Colonic mucosa (tissue), 4 donors: ENCODE measurements around the gene GNG4. TPM values are rescaled to one million over a fixed set of nuclear protein-coding genes. Genes with fewer than 3 reads are reported as not detected.

Experiments
- DNase-seq: peaks from one replicate; pipeline ENCODE4 v3.0.0-alpha.2; 2020
- H3K27ac ChIP-seq: fragments of 200-600 bp; one replicate; pipeline ENCODE4 v1.8.0; 2021
- H3K27me3 ChIP-seq: fragments of 200-600 bp; one replicate; pipeline ENCODE4 v1.8.0; 2021
- H3K36me3 ChIP-seq: fragments of 200-600 bp; one replicate; pipeline ENCODE4 v1.8.0; 2021
- H3K4me1 ChIP-seq: fragments of 200-600 bp; one replicate; pipeline ENCODE4 v1.8.0; 2021; ENCODE audit warnings: mild to moderate bottlenecking
- H3K4me3 ChIP-seq: fragments of 200-600 bp; one replicate; pipeline ENCODE4 v1.8.0; 2021
- H3K9ac ChIP-seq, 2 donors: one replicate each; pipeline ENCODE4 v1.7.0; 2013; ENCODE audit warnings: control low read depth in 2 of 2, low read depth in 2 of 2, low read length in 2 of 2
- H3K9me3 ChIP-seq: fragments of 200-600 bp; one replicate; pipeline ENCODE4 v1.8.0; 2021
- intact Hi-C: fragments of 100-400 bp; cut with DNase I; formaldehyde crosslinking; loops from one replicate; pipeline ENCODE4 v1.14.1; 2022
- total RNA-seq, 2 donors: library from RNA; stranded (reverse); fragmentation: NEBNext Ultra II Directional in 1 of 2; extraction: Animal tissue kit (Norgen Biotek cat#: 25700) in 1 of 2; gene quantifications; one replicate each; pipeline ENCODE4 v1.2.1, GENCODE V29; 2021
- TF ChIP-seq, protein P1 (sequence below): fragments of 200-600 bp; IDR thresholded peaks from one replicate; pipeline ENCODE4 v1.8.0; 2022; ENCODE audit warnings: antibody characterized with exemption, mild to moderate bottlenecking
- donor health status: healthy.
- donor health status: DM: no; HTN: no; CAD: no.
- donor health status: DM: no; HTN: no; CAD: no.

GNG4 gene
- total RNA-seq, 2 donors from 2014 or later, result 6.9 to 10.0 TPM

DNA sequence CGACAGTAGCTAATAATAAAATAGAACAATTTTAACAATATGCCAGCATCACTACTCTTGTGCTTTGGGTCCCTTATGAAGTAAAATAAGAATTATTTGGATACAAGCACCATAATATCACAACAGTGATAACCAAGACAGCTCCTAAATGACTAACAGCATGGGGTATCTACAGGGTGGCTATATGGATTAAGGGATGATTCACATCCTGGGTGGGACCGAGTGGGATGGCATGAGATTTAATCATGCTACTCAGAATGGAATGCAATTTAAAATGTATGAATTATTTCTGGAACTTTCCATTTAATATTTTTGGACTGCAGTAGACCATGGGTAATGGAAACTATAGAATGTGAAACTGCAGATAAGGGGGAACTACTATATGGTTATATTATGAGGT, 117.2 kb downstream of the GNG4 start:
- Histone ChIP-seq H3K27ac (no peak overlapping the region), H3K36me3 (no peaks in the 10 kb centered on the region), H3K27me3 (no peaks in the 10 kb centered on the region), H3K9ac (no peak overlapping the region), H3K4me3 (no peak overlapping the region), H3K9me3 (no peaks in the 10 kb centered on the region), H3K4me1 (no peaks in the 10 kb centered on the region)
- intact Hi-C loops, result no loop called here
- TF ChIP-seq, protein P1, sequence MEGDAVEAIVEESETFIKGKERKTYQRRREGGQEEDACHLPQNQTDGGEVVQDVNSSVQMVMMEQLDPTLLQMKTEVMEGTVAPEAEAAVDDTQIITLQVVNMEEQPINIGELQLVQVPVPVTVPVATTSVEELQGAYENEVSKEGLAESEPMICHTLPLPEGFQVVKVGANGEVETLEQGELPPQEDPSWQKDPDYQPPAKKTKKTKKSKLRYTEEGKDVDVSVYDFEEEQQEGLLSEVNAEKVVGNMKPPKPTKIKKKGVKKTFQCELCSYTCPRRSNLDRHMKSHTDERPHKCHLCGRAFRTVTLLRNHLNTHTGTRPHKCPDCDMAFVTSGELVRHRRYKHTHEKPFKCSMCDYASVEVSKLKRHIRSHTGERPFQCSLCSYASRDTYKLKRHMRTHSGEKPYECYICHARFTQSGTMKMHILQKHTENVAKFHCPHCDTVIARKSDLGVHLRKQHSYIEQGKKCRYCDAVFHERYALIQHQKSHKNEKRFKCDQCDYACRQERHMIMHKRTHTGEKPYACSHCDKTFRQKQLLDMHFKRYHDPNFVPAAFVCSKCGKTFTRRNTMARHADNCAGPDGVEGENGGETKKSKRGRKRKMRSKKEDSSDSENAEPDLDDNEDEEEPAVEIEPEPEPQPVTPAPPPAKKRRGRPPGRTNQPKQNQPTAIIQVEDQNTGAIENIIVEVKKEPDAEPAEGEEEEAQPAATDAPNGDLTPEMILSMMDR, result no peak
- no peak for DNase-seq

DNA sequence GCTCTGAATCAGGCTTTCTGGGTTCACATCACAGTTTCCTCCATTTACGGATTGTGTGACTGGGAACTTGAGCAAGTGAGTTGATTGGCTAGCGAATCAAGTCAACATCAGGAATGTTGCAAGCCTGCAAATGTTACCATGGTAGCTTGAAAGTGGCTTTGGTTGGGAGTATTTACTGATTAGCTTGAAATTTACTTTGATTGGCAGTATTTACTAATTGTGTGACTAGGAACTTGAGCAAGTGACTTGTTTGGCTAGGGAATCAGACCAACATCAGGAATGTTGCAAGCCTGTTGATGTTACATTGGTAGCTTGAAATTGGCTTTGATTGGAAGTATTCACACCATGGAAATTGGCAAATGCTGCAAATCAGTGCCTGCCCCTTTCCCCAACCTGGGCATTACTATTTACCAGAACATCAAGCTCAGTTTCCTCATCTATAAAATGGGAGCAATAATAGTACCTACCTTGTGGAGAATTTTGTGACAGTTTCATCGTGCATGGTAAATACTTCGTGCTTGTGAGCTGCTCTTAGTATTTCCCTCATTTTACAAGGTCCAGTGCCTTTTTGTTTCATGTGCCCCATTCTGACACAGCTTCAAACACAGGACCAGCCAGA, 122.3 kb downstream of the GNG4 start:
- TF ChIP-seq, protein P1, result no peak
- no peaks in the 10 kb centered on the region for H3K9me3 ChIP-seq
- no peak overlapping the region for H3K4me3 ChIP-seq
- H3K27me3 ChIP-seq, result no peaks in the 10 kb centered on the region
- intact Hi-C loops, result no loop called here
- no peak overlapping the region for H3K9ac ChIP-seq
- no peak overlapping the region for H3K27ac ChIP-seq
- no peaks in the 10 kb centered on the region for H3K4me1 ChIP-seq
- no peak for DNase-seq
- no peaks in the 10 kb centered on the region for H3K36me3 ChIP-seq

DNA sequence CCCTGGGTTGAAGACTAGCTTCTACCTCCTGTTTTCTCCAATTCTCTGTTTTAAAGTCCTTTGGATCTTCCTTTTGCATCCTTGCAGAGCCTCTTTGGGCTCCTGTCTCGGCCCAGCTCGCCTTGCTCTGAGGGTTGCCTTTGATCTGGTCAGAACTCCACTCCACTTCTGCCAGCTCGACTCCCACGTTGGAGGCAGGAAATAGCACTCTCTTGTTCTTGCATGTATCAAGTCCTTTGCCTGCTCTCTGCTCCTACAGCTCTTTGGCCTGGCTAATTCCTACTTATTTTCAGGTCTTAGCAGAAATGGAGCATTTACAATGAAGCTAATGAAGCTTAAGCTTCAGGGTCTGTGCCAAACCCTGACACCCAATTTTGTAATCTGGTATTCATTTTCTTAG, 124.3 kb downstream of the GNG4 start:
- no peaks in the 10 kb centered on the region for H3K9me3 ChIP-seq
- no peak overlapping the region for H3K27ac ChIP-seq
- no peaks in the 10 kb centered on the region for H3K4me1 ChIP-seq
- TF ChIP-seq, protein P1, result no peak
- no peak overlapping the region for H3K9ac ChIP-seq
- intact Hi-C loops, result no loop called here
- no peaks in the 10 kb centered on the region for H3K27me3 ChIP-seq
- H3K36me3 ChIP-seq, result no peaks in the 10 kb centered on the region
- no peak overlapping the region for H3K4me3 ChIP-seq
- DNase-seq, result no peak

DNA sequence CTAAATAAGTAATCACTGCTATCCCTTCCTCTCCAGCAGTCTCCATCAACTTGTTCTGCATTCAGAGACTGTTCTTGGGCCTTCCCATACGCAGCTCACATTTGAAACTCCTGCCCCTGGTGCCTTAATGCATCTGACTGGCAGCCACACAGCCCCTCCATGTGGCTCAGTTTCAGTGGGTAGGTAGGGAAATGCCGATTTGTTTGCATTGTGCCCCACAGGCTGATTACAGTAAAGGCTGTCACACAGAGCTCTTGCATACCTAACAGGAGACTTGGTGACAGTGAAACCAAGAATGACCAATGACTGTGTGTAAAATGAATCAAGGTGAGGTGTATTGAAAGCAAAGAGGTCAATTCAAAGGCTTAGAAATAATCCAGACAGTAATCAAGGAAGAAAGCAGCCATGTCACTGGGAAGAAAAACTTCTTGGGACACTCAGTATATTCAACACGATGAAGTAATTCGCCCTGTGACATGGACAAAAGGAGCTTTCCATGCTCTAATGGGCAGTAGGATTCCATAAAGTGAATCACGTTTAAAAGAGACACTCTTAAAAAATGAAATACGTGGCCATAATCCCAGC, 132.6 kb downstream of the GNG4 start:
- no peak overlapping the region for H3K4me3 ChIP-seq
- no peaks in the 10 kb centered on the region for H3K4me1 ChIP-seq
- no peaks in the 10 kb centered on the region for H3K36me3 ChIP-seq
- intact Hi-C loops, result loop anchor here (10.0 kb wide), 1 partner anchor 218 kb away; no protein-coding TSS in a partner anchor
- DNase-seq, result no peak
- H3K27me3 ChIP-seq, result no peaks in the 10 kb centered on the region
- H3K27ac ChIP-seq, result no peak overlapping the region
- H3K9me3 ChIP-seq, result no peaks in the 10 kb centered on the region
- H3K9ac ChIP-seq, result no peak overlapping the region
- TF ChIP-seq, protein P1, result no peak

DNA sequence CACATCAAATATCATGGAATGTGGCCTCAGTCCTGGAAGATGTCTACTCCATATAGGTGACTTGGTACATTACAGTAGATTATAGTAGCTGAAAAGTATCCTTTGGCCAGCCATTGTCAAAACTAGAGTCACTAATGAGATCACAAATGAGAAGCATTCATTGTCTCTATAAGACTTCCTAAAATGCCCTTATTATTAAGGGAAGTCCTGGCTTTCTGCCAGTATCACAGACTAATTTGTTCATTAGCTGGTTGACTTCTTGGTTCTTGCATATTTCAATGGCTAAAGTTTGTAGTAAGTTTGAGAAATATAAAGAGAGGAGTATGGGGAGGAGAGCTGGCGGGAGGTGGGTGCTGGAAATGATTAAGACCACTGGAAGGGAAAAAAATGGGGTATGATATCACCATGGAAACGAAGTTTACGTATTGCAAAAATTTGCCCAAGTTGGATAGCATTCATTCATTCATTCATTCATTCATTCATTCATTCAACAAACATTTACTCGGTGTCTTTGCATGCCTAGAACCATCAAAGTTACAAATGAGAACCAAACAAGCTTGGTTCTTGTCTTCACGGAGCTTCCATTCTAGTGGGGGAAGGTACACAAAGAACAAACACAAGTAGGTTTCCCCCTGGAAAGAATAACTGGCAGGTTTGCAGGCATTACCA, 133.6 kb downstream of the GNG4 start:
- Histone ChIP-seq H3K4me3 (no peak overlapping the region), H3K36me3 (no peaks in the 10 kb centered on the region), H3K27me3 (no peaks in the 10 kb centered on the region), H3K9me3 (no peaks in the 10 kb centered on the region), H3K4me1 (no peaks in the 10 kb centered on the region), H3K27ac (no peak overlapping the region), H3K9ac (no peak overlapping the region)
- intact Hi-C loops, result loop anchor here (10.0 kb wide), 1 partner anchor 219 kb away; no protein-coding TSS in a partner anchor
- DNase-seq, result no peak
- TF ChIP-seq, protein P1, result no peak
